ENCODE measurements around the gene ELP1. TPM values are rescaled to one million over a fixed set of nuclear protein-coding genes. Genes with fewer than 3 reads are reported as not detected.

Gene ELP1
- total RNA-seq, 4 donors from 2014 or later, result 7.9 to 18.1 (median 13.3) TPM

GRCh38 chr9:108861464-108861863 is 72.5 kb downstream of the ELP1 start:
- Histone ChIP-seq H3K27ac (no peak overlapping the region), H3K4me1 (no peaks in the 10 kb centered on the region), H3K36me3 (no peaks in the 10 kb centered on the region), H3K4me3 (no peak overlapping the region), H3K27me3 (no peaks in the 10 kb centered on the region), H3K9me3 (no peaks in the 10 kb centered on the region)
- intact Hi-C loops (cut with DNase I; ENCODE audit: low total_unique reads) (no loop called here), in situ Hi-C loops (cut with MboI; ENCODE audit: low pct_ligation_motif_present in 1 of 4, low pct_unique_long_range_greater_than_20kb in 1 of 4, low sequenced_read_pairs in 3 of 4) (loop anchor here in 1 of 4 donors (25.0 kb wide), 1 partner anchor 101 kb away; no protein-coding TSS in a partner anchor)
- DNase-seq, result no peak
- no peak for TF ChIP-seq EP300 (IDR thresholded peaks at IDR 0.05; ENCODE audit: low read depth)
- TF ChIP-seq CTCF (IDR thresholded peaks at IDR 0.05), result no peak
- TF ChIP-seq POLR2A (IDR thresholded peaks at IDR 0.05), result no peak
- TF ChIP-seq POLR2AphosphoS5 (IDR thresholded peaks at IDR 0.05), result no peak
- 71 to 88% methylated on average over 3 to 7 of the region's 7 CpGs for WGBS, 2 donors (ENCODE audit: low coverage in 1 of 2)

GRCh38 chr9:108860764-108861163 is 73.2 kb downstream of the ELP1 start:
- no peaks in the 10 kb centered on the region for H3K9me3 ChIP-seq
- no peaks in the 10 kb centered on the region for H3K4me1 ChIP-seq
- in situ Hi-C loops (cut with MboI; ENCODE audit: low pct_ligation_motif_present in 1 of 4, low pct_unique_long_range_greater_than_20kb in 1 of 4, low sequenced_read_pairs in 3 of 4) (loop anchor here in 1 of 4 donors (25.0 kb wide), 1 partner anchor 102 kb away; no protein-coding TSS in a partner anchor), intact Hi-C loops (cut with DNase I; ENCODE audit: low total_unique reads) (no loop called here)
- H3K4me3 ChIP-seq, result no peak overlapping the region
- no peak overlapping the region for H3K27ac ChIP-seq
- no peak for TF ChIP-seq POLR2A (IDR thresholded peaks at IDR 0.05)
- TF ChIP-seq POLR2AphosphoS5 (IDR thresholded peaks at IDR 0.05), result no peak
- no peak for TF ChIP-seq CTCF (IDR thresholded peaks at IDR 0.05)
- TF ChIP-seq EP300 (IDR thresholded peaks at IDR 0.05; ENCODE audit: low read depth), result no peak
- no peaks in the 10 kb centered on the region for H3K36me3 ChIP-seq
- DNase-seq, result no peak
- WGBS, 2 donors (ENCODE audit: low coverage in 1 of 2), result 75% methylated on average over 2 of the region's 2 CpGs; no CpG with 5 or more reads in 1 of the 2 donors
- H3K27me3 ChIP-seq, result no peaks in the 10 kb centered on the region

- H3K27me3 ChIP-seq, result no peaks in the 10 kb centered on the region
- H3K9me3 ChIP-seq, result no peaks in the 10 kb centered on the region
- H3K4me3 ChIP-seq, result no peak overlapping the region
- in situ Hi-C loops (cut with MboI; ENCODE audit: low pct_ligation_motif_present in 1 of 4, low pct_unique_long_range_greater_than_20kb in 1 of 4, low sequenced_read_pairs in 3 of 4), result loop anchor here in 1 of 4 donors (25.0 kb wide), 1 partner anchor 102 kb away; no protein-coding TSS in a partner anchor
- intact Hi-C loops (cut with DNase I; ENCODE audit: low total_unique reads), result no loop called here
- no peak for TF ChIP-seq POLR2AphosphoS5 (IDR thresholded peaks at IDR 0.05)
- TF ChIP-seq EP300 (IDR thresholded peaks at IDR 0.05; ENCODE audit: low read depth), result no peak
- TF ChIP-seq CTCF (IDR thresholded peaks at IDR 0.05), result no peak
- no peak for TF ChIP-seq POLR2A (IDR thresholded peaks at IDR 0.05)
- WGBS, 2 donors (ENCODE audit: low coverage in 1 of 2), result 76 to 87% methylated on average over 4 of the region's 4 CpGs
- H3K36me3 ChIP-seq, result no peaks in the 10 kb centered on the region
- no peaks in the 10 kb centered on the region for H3K4me1 ChIP-seq
- no peak overlapping the region for H3K27ac ChIP-seq
- no peak for DNase-seq
Observed at GRCh38 chr9:108860354-108860753, 73.6 kb downstream of the ELP1 start.

- DNase-seq, result no peak
- in situ Hi-C loops (cut with MboI; ENCODE audit: low pct_ligation_motif_present in 1 of 4, low pct_unique_long_range_greater_than_20kb in 1 of 4, low sequenced_read_pairs in 3 of 4), result loop anchor here in 1 of 4 donors (25.0 kb wide), 1 partner anchor 103 kb away; no protein-coding TSS in a partner anchor
- H3K4me1 ChIP-seq, result no peaks in the 10 kb centered on the region
- no peaks in the 10 kb centered on the region for H3K27me3 ChIP-seq
- H3K4me3 ChIP-seq, result no peak overlapping the region
- 73 to 80% methylated on average over 1 to 3 of the region's 3 CpGs for WGBS, 2 donors (ENCODE audit: low coverage in 1 of 2)
- H3K27ac ChIP-seq, result no peak overlapping the region
- no peaks in the 10 kb centered on the region for H3K36me3 ChIP-seq
- intact Hi-C loops (cut with DNase I; ENCODE audit: low total_unique reads), result no loop called here
- no peaks in the 10 kb centered on the region for H3K9me3 ChIP-seq
- TF ChIP-seq POLR2AphosphoS5 (IDR thresholded peaks at IDR 0.05) (no peak), EP300 (IDR thresholded peaks at IDR 0.05; ENCODE audit: low read depth) (no peak), CTCF (IDR thresholded peaks at IDR 0.05) (no peak), POLR2A (IDR thresholded peaks at IDR 0.05) (no peak)
Observed at GRCh38 chr9:108859459-108860114, 74.3 kb downstream of the ELP1 start.
